Stimulated activated CD8-positive, alpha-beta memory T cell treated with anti-CD3 and anti-CD28 coated beads, Interleukin-15, amount 100 ng/mL, for 24 hours (primary cell): ENCODE results near the gene PTCHD1.

Experiments used
- DNase-seq: peaks from one replicate; pipeline ENCODE4 v3.0.0-alpha.2; 2020; ENCODE audit warnings: low read depth

PTCHD1 gene

GRCh38 chrX:23398570-23398969 is 63.9 kb downstream of the PTCHD1 start:
- DNase-seq = no peak

GRCh38 chrX:23403849-23404248 is 69.2 kb downstream of the PTCHD1 start:
- DNase-seq = no peak

- DNase-seq = no peak
These were observed 88.3 kb downstream of the PTCHD1 start for GRCh38 chrX:23422912-23423311.

- no peak for DNase-seq
These were observed 99.8 kb downstream of the PTCHD1 start for GRCh38 chrX:23434356-23434884.

- no peak for DNase-seq
These were observed 100.5 kb downstream of the PTCHD1 start for GRCh38 chrX:23435108-23435507.

- no peak for DNase-seq
These were observed 100.9 kb downstream of the PTCHD1 start for GRCh38 chrX:23435575-23435974.

- no peak for DNase-seq
These were observed 102.2 kb downstream of the PTCHD1 start for GRCh38 chrX:23436875-23437274.

GRCh38 chrX:23451266-23451665 is 116.6 kb downstream of the PTCHD1 start:
- DNase-seq = no peak
